ENCODE measurements around the gene KLC1.

Gene KLC1

GRCh38 chr14:103662029-103662428 is 33.0 kb downstream of the KLC1 start:
- no peak for DNase-seq (ENCODE audit: extremely low spot score)
- no peak for TF ChIP-seq CTCF (IDR thresholded peaks at IDR 0.05; ENCODE audit: control extremely low read depth, extremely low read depth, low read depth, missing control alignments)
- ChIA-PET CTCF (interaction anchor here (1.4 kb wide), 1 partner anchor 15 kb away, joined by 4 read pairs; no protein-coding TSS in a partner anchor), POLR2A (no interaction called here)

GRCh38 chr14:103662591-103662990 is 33.6 kb downstream of the KLC1 start:
- TF ChIP-seq CTCF (IDR thresholded peaks at IDR 0.05; ENCODE audit: control extremely low read depth, extremely low read depth, low read depth, missing control alignments) = no peak
- ChIA-PET CTCF (no interaction called here), POLR2A (no interaction called here)
- no peak for DNase-seq (ENCODE audit: extremely low spot score)

- no peak for TF ChIP-seq CTCF (IDR thresholded peaks at IDR 0.05; ENCODE audit: control extremely low read depth, extremely low read depth, low read depth, missing control alignments)
- no peak for DNase-seq (ENCODE audit: extremely low spot score)
- ChIA-PET CTCF (no interaction called here), POLR2A (no interaction called here)
These were observed 34.5 kb downstream of the KLC1 start for GRCh38 chr14:103663506-103663905.

- ChIA-PET CTCF (interaction anchor here (0.7 to 1.7 kb wide), 5 partner anchors 9 to 19 kb away, joined by 3 to 7 read pairs (median 3); no protein-coding TSS in a partner anchor), POLR2A (interaction anchor here (0.6 kb wide), 2 partner anchors 18 to 1413 kb away, joined by 3 to 4 read pairs; no protein-coding TSS in a partner anchor)
- no peak for DNase-seq (ENCODE audit: extremely low spot score)
- TF ChIP-seq CTCF (IDR thresholded peaks at IDR 0.05; ENCODE audit: control extremely low read depth, extremely low read depth, low read depth, missing control alignments) = no peak
These were observed 38.7 kb downstream of the KLC1 start for GRCh38 chr14:103667671-103668070.

GRCh38 chr14:103668117-103668516 is 39.1 kb downstream of the KLC1 start:
- CTCF ChIA-PET = interaction anchor here (1.0 to 1.7 kb wide), 4 partner anchors 9 to 19 kb away, joined by 3 to 7 read pairs (median 4); no protein-coding TSS in a partner anchor
- POLR2A ChIA-PET = interaction anchor here (0.6 kb wide), 1 partner anchor 1413 kb away, joined by 3 read pairs; no protein-coding TSS in a partner anchor
- no peak for DNase-seq (ENCODE audit: extremely low spot score)
- TF ChIP-seq CTCF (IDR thresholded peaks at IDR 0.05; ENCODE audit: control extremely low read depth, extremely low read depth, low read depth, missing control alignments) = no peak

- DNase-seq (ENCODE audit: extremely low spot score) = no peak
- CTCF ChIA-PET = interaction anchor here (1.0 kb wide), 1 partner anchor 10 kb away, joined by 4 read pairs; no protein-coding TSS in a partner anchor
- POLR2A ChIA-PET = no interaction called here
These were observed 40.4 kb downstream of the KLC1 start for GRCh38 chr14:103669370-103669769.

More at GRCh38 chr14:103669370-103669769, 40.4 kb downstream of the KLC1 start:
- no peak for TF ChIP-seq CTCF (IDR thresholded peaks at IDR 0.05; ENCODE audit: control extremely low read depth, extremely low read depth, low read depth, missing control alignments)

Data from GM10248 (cell line).